Stomach (tissue), 4 donors: ENCODE measurements around the gene PEPD.

Experiments used
- POLR2AphosphoS5 ChIP-seq, 3 donors: sonication (generic); formaldehyde crosslinking; IDR thresholded peaks; one replicate each; pipeline ENCODE4 v1.6.1; 2016; ENCODE audit warnings: antibody characterized with exemption in 3 of 3
- TF ChIP-seq, protein P1 (sequence below), 7 experiments: fragments of 450-650 bp in 4 of 7; fragments of 200-600 bp in 3 of 7; sonication (generic) in 3 of 7; IDR thresholded peaks; one replicate each; pipeline ENCODE4 v1.5.1; 2016 to 2019; ENCODE audit warnings: antibody characterized with exemption in 7 of 7, control low read depth in 2 of 7, mild to moderate bottlenecking in 1 of 7

DNA sequence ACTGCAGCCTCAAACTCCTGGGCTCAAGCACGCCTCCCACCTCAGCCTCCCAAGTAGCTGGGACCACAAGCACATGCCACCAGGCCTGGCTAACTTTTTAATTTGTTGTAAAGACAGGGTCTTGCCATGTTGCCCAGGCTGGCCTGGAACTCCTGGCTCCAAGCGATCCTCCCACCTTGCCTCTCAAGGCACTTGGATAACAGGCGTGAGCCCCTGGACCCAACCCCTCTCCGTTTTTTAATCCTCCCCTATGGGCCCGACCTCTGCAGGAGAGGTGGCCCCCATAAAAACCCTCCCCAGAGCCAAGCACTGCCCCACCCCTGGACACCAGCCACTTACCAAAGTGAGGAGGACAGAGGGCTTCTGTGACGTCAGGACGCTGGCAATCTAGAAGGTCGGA lies 28.6 kb downstream of the PEPD start:
- TF ChIP-seq, protein P1, sequence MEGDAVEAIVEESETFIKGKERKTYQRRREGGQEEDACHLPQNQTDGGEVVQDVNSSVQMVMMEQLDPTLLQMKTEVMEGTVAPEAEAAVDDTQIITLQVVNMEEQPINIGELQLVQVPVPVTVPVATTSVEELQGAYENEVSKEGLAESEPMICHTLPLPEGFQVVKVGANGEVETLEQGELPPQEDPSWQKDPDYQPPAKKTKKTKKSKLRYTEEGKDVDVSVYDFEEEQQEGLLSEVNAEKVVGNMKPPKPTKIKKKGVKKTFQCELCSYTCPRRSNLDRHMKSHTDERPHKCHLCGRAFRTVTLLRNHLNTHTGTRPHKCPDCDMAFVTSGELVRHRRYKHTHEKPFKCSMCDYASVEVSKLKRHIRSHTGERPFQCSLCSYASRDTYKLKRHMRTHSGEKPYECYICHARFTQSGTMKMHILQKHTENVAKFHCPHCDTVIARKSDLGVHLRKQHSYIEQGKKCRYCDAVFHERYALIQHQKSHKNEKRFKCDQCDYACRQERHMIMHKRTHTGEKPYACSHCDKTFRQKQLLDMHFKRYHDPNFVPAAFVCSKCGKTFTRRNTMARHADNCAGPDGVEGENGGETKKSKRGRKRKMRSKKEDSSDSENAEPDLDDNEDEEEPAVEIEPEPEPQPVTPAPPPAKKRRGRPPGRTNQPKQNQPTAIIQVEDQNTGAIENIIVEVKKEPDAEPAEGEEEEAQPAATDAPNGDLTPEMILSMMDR (IDR thresholded peaks at IDR 0.05): no peak
- TF ChIP-seq POLR2AphosphoS5 (IDR thresholded peaks at IDR 0.05): no peak
